HEK293 (cell line): ENCODE measurements around the gene PAXX.
A peak's percentile ranks its signal among the peaks of the same experiment; 100 is the strongest.

Source experiments
- EGR2 ChIP-seq: fragments of 450-650 bp; formaldehyde crosslinking; IDR thresholded peaks from 2 replicates; pipeline ENCODE4 v1.5.1; 2016; ENCODE audit warnings: low read depth, missing biosample characterization, missing genetic modification characterization
- KLF8 ChIP-seq: fragments of 450-650 bp; formaldehyde crosslinking; IDR thresholded peaks from 2 replicates; pipeline ENCODE4 v1.5.1; 2016; ENCODE audit warnings: missing biosample characterization, missing genetic modification characterization
- PRDM10 ChIP-seq: fragments of 450-650 bp; formaldehyde crosslinking; IDR thresholded peaks from 2 replicates; pipeline ENCODE4 v1.5.1; 2016; ENCODE audit warnings: missing biosample characterization, missing genetic modification characterization
- ZBTB44 ChIP-seq: fragments of 450-650 bp; IDR thresholded peaks from 2 replicates; pipeline ENCODE4 v1.5.1; 2018; ENCODE audit warnings: missing biosample characterization, mild to moderate bottlenecking, missing genetic modification characterization
- ZBTB49 ChIP-seq: fragments of 450-650 bp; formaldehyde crosslinking; IDR thresholded peaks from 2 replicates; pipeline ENCODE4 v1.5.1; 2016; ENCODE audit warnings: missing biosample characterization, missing genetic modification characterization, low read depth
- ZFHX2 ChIP-seq: fragments of 450-650 bp; formaldehyde crosslinking; conservative IDR thresholded peaks from 2 replicates; pipeline ENCODE4 v1.5.1; 2016; ENCODE audit warnings: missing biosample characterization, missing genetic modification characterization
- ZNF138 ChIP-seq: fragments of 450-650 bp; formaldehyde crosslinking; IDR thresholded peaks from 2 replicates; pipeline ENCODE4 v1.5.1; 2016; ENCODE audit warnings: missing biosample characterization, missing genetic modification characterization, borderline replicate concordance
- ZNF146 ChIP-seq: fragments of 450-650 bp; formaldehyde crosslinking; IDR thresholded peaks from 2 replicates; pipeline ENCODE4 v1.5.1; 2016; ENCODE audit warnings: missing biosample characterization, missing genetic modification characterization
- ZNF292 ChIP-seq: fragments of 450-650 bp; formaldehyde crosslinking; IDR thresholded peaks from 2 replicates; pipeline ENCODE4 v1.5.1; 2016; ENCODE audit warnings: low read depth, missing biosample characterization, missing genetic modification characterization, borderline replicate concordance
- ZNF521 ChIP-seq: fragments of 450-650 bp; formaldehyde crosslinking; IDR thresholded peaks from 2 replicates; pipeline ENCODE4 v1.5.1; 2017; ENCODE audit warnings: missing biosample characterization, mild to moderate bottlenecking, missing genetic modification characterization
- ZNF580 ChIP-seq: fragments of 450-650 bp; formaldehyde crosslinking; IDR thresholded peaks from 2 replicates; pipeline ENCODE4 v1.5.1; 2016; ENCODE audit warnings: missing biosample characterization, missing genetic modification characterization
- ZNF621 ChIP-seq: fragments of 450-650 bp; formaldehyde crosslinking; IDR thresholded peaks from 2 replicates; pipeline ENCODE4 v1.5.1; 2017; ENCODE audit warnings: missing biosample characterization, missing genetic modification characterization
- ZNF639 ChIP-seq: fragments of 450-650 bp; formaldehyde crosslinking; IDR thresholded peaks from 2 replicates; pipeline ENCODE4 v1.5.1; 2016; ENCODE audit warnings: missing biosample characterization, missing genetic modification characterization
- ZNF664 ChIP-seq: fragments of 450-650 bp; formaldehyde crosslinking; IDR thresholded peaks from 2 replicates; pipeline ENCODE4 v1.5.1; 2016; ENCODE audit warnings: missing biosample characterization, missing genetic modification characterization
- ZNF747 ChIP-seq: fragments of 450-650 bp; formaldehyde crosslinking; IDR thresholded peaks from 2 replicates; pipeline ENCODE4 v1.5.1; 2016; ENCODE audit warnings: missing biosample characterization, missing genetic modification characterization
- ZSCAN23 ChIP-seq: fragments of 450-650 bp; formaldehyde crosslinking; IDR thresholded peaks from 2 replicates; pipeline ENCODE4 v1.5.1; 2016; ENCODE audit warnings: missing biosample characterization, missing genetic modification characterization
- ZXDB ChIP-seq: fragments of 450-650 bp; formaldehyde crosslinking; IDR thresholded peaks from 2 replicates; pipeline ENCODE4 v1.5.1; 2016; ENCODE audit warnings: missing biosample characterization, missing genetic modification characterization

PAXX gene

GRCh38 chr9:136995772-136996311, 3.6 kb downstream of the PAXX start (continued):
- TF ChIP-seq ZNF580 (no peak), ZXDB (tag by site-specific recombination) (0 out of 2 replicates have a peak, but pooled peaks have one; percentile 23), ZNF639 (no peak), ZBTB49 (tag by site-specific recombination) (no peak), ZNF664 (tag by site-specific recombination) (no peak), ZNF521 (no peak), ZNF747 (tag by site-specific recombination) (no peak), ZNF621 (tag by site-specific recombination) (no peak), ZNF146 (tag by site-specific recombination) (no peak), PRDM10 (tag by site-specific recombination) (peak; percentile 57), EGR2 (tag by site-specific recombination) (peak; percentile 41; the same call in 1 of the 2 replicates), ZNF292 (tag by site-specific recombination) (no peak), KLF8 (tag by site-specific recombination) (no peak), ZSCAN23 (tag by site-specific recombination) (no peak), ZFHX2 (tag by site-specific recombination) (no peak), ZNF138 (tag by site-specific recombination) (no peak), ZBTB44 (tag by site-specific recombination) (no peak)
